Stimulated activated CD4-positive, alpha-beta T cell treated with anti-CD3 and anti-CD28 coated beads, Interleukin-15, amount 100 ng/mL, for 48 hours (primary cell): ENCODE results near the gene IQGAP2.

Source experiments
- DNase-seq, 2 donors: peaks; one replicate each; pipeline ENCODE4 v3.0.0-alpha.2; 2020; ENCODE audit warnings: low read depth in 2 of 2

Gene IQGAP2

GRCh38 chr5:76755779-76756637, 352.9 kb downstream of the IQGAP2 start:
- no peak for DNase-seq

GRCh38 chr5:76757049-76757448, 354.0 kb downstream of the IQGAP2 start:
- no peak for DNase-seq
